ENCODE data around the gene MTIF3.

- TF ChIP-seq POLR2AphosphoS5 (IDR thresholded peaks at IDR 0.05; ENCODE audit: low read depth, low read length), result no peak
- no peak for TF ChIP-seq POLR2A (IDR thresholded peaks at IDR 0.05; ENCODE audit: low read depth, low read length)
- TF ChIP-seq TAF1 (IDR thresholded peaks at IDR 0.05; ENCODE audit: borderline replicate concordance, low read depth, low read length), result no peak
These were observed 25.0 kb downstream of the MTIF3 start for GRCh38 chr13:27425158-27425917.

Measured in GM12892 (cell line).